NCI-H2196 treated with DMSO at 0.1 percent for 48 hours (cell line): ENCODE results near the gene SLC9A5.

Source experiments
- DNase-seq: peaks from one replicate; lab custom pipeline; 2025; ENCODE audit not compliant: unreplicated experiment; lab: John Stamatoyannopoulos, UW

The SLC9A5 gene

GRCh38 chr16:67256701-67257230 is 8.0 kb downstream of the SLC9A5 start:
- DNase-seq: no peak

- no peak for DNase-seq
These were observed 8.8 kb downstream of the SLC9A5 start for GRCh38 chr16:67257486-67258160.

GRCh38 chr16:67258161-67258835 is 9.5 kb downstream of the SLC9A5 start:
- DNase-seq: no peak

- DNase-seq: no peak
These were observed 10.9 kb downstream of the SLC9A5 start for GRCh38 chr16:67259705-67260104.

GRCh38 chr16:67260426-67261063 is 11.8 kb downstream of the SLC9A5 start:
- DNase-seq: peak; percentile 24

- no peak for DNase-seq
These were observed 14.4 kb downstream of the SLC9A5 start for GRCh38 chr16:67263201-67263600.

GRCh38 chr16:67264277-67264676 is 15.5 kb downstream of the SLC9A5 start:
- DNase-seq: no peak

- no peak for DNase-seq
These were observed 16.1 kb downstream of the SLC9A5 start for GRCh38 chr16:67264866-67265265.

GRCh38 chr16:67265834-67266233 is 17.1 kb downstream of the SLC9A5 start:
- no peak for DNase-seq

- DNase-seq: no peak
These were observed 19.4 kb downstream of the SLC9A5 start for GRCh38 chr16:67268136-67268579.

GRCh38 chr16:67269766-67270165 is 21.0 kb downstream of the SLC9A5 start:
- DNase-seq: no peak

GRCh38 chr16:67270931-67271338 is 22.2 kb downstream of the SLC9A5 start:
- DNase-seq: no peak

- DNase-seq: no peak
These were observed 22.7 kb downstream of the SLC9A5 start for GRCh38 chr16:67271446-67271845.

- DNase-seq: no peak
These were observed 26.5 kb downstream of the SLC9A5 start for GRCh38 chr16:67275321-67275720.

GRCh38 chr16:67277294-67277998 is 28.7 kb downstream of the SLC9A5 start:
- no peak for DNase-seq

- DNase-seq: no peak
These were observed 29.4 kb downstream of the SLC9A5 start for GRCh38 chr16:67277999-67278772.

GRCh38 chr16:67278773-67279295 is 30.1 kb downstream of the SLC9A5 start:
- no peak for DNase-seq

- peak; percentile 23 for DNase-seq
These were observed 30.7 kb downstream of the SLC9A5 start, which contains the start of gene PLEKHG4 for GRCh38 chr16:67279296-67280089. TSS of gene PLEKHG4 (plus strand) at chr16:67279532. CDS start at chr16:67280045, 513 bp downstream.
